Measurements from ENCODE around the gene CHRDL2.

DNA sequence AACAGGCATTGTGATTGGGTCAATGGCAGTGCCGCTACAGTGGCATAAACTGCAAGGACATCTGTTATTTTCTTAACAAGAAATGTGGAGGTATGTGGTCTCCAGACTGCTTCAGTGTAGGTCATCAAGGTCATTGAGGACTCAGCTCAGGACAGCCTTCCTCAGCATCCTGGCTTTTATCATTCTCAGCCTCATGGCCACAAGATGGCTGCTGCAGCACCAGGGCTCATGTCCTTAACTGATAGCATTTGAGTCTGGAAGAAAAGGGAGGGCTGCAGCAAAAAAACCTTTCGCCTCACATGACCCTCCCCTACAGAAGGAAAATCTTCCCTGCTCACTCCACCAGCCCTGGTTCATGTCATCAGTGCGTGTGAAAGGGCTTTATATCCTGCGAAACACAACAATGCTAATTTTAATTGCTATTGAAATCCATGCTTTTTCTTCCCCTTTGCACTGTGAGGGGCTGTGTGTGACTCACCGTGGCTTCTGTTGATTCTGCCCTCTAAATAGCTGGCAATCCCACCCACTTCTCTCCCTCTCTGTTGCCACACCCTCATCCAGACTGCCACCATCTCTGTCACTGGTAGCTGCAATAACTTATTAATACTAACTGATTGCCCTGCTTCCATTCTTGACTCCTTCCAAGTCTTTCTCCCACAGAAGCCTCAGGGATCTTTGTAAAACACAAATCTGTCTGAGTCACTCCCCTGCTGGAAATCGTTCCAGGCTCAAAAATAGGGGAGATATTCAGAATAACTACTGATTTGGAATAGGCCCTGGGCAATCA, 43.8 kb downstream of the CHRDL2 start:
- TF ChIP-seq, protein P1, sequence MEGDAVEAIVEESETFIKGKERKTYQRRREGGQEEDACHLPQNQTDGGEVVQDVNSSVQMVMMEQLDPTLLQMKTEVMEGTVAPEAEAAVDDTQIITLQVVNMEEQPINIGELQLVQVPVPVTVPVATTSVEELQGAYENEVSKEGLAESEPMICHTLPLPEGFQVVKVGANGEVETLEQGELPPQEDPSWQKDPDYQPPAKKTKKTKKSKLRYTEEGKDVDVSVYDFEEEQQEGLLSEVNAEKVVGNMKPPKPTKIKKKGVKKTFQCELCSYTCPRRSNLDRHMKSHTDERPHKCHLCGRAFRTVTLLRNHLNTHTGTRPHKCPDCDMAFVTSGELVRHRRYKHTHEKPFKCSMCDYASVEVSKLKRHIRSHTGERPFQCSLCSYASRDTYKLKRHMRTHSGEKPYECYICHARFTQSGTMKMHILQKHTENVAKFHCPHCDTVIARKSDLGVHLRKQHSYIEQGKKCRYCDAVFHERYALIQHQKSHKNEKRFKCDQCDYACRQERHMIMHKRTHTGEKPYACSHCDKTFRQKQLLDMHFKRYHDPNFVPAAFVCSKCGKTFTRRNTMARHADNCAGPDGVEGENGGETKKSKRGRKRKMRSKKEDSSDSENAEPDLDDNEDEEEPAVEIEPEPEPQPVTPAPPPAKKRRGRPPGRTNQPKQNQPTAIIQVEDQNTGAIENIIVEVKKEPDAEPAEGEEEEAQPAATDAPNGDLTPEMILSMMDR (IDR thresholded peaks at IDR 0.05), result no peak
- TF ChIP-seq POLR2A (IDR thresholded peaks at IDR 0.05), result no peak
